HCEC 1CT (cell line): ENCODE results near the gene RAP1GAP.

ENCODE experiments used
- DNase-seq: peaks from one replicate; pipeline ENCODE4 v3.0.0-alpha.2; 2017

RAP1GAP gene

DNA sequence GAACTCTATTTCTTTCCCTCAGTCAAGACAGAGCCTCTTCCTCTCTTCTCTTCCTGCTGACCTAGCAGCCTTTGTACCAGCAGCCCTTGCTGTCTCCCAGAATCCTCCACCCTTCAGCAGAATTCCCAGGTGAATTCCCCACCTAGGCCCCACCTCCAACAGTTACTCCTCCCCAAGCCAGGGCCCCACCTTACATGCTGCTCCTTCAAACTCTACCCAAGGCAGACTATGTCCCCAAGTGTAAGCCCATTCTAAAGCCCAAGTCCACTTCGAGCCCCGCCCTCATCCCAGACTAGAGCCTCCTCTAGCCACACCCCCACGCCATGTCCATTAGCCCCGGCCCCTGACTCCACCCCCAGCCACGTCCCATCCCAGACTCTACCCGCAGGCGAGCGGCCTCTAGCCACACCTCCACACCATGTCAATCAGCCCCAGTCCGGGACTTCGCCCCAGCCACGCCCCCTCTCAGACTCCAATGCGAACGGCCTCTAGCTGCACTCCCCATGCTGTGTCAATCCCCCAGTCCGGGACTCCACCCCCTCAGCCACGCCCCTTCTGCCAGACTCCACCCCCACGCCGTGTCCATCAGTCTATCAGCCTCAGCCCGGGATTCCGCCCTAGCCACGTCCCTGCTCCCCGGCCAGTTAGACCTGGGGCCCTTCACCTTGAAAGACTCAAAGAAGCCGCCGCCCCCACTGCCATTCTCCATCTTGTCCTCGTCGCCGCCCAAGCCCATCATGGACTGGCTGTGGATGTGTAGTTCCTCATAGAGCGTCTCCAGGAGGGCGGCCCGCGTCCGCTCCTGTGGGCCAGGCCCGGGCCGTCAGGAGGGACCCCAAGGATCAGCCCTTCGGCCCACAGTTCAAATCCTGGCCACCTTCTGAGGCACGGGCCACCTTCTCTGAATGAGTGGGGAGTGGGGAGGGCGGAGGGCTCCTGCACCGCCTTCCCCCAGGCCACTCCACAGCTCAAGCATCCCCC is 61.3 kb downstream of the RAP1GAP start:
- DNase-seq: peak; percentile 67

DNA sequence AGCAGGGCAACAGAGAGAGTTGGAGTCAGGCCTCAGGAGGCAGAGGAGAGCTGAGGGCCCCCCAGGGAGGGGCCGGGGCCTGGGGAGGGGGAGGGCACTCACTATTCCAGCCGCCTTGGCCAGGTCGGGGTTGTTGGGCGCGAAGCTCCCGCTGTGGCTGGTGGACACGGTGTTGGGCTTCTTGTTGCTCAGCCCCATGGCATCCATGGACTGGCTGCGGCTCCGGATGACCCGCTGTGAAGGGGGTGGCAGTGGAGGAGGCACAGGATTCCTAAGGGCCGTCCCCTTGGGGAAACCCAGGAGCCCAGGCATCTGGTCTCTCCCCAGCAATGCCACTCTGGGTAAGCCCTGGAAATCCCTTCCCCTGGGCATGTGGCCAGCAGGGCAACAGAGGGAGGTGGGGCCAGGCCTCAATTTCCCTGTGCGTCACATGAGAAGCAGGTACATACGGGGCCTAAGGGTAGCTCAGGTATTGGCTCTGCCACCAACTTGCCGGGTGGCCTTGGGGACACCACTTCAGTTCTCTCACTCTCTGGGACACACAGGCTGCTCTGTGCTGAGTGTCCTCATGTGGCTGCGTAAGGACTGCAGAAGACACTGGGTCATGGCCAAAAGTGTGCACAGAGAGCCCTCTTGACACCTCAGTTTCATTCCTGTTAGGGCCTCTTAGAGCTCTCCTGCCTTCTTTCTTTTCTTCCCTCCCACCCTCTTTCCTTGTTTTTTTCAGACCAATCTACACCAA is 63.0 kb downstream of the RAP1GAP start:
- no peak for DNase-seq

GRCh38 chr1:21605012-21605715 is 64.0 kb downstream of the RAP1GAP start:
- DNase-seq: no peak

- DNase-seq: no peak
Observed at GRCh38 chr1:21604208-21604957, 64.8 kb downstream of the RAP1GAP start.

- no peak for DNase-seq
Observed at GRCh38 chr1:21603177-21604138, 65.7 kb downstream of the RAP1GAP start.

- DNase-seq: no peak
Observed at GRCh38 chr1:21601278-21602048, 67.7 kb downstream of the RAP1GAP start.

DNA sequence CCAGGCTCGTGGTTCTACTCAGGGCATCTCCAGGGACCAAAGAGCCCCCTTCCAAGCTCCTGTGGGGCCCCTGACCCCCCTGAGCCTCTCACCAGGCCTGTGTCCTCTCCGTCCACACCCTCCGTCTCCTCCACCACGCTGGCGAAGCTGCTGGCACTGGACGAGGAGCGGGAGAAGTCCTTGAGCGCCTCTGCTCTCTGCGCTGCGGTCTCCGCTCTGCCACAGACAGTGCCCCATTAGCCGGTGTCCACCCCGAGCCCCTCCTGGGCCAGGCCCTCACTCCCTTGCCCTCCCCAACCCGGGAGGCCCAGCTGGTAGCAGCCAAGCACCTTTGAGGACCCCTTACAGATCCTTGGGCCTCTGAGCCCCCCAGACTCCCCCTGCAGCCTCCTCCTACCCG is 69.8 kb downstream of the RAP1GAP start:
- DNase-seq: no peak

GRCh38 chr1:21598904-21599303 is 70.3 kb downstream of the RAP1GAP start:
- DNase-seq: no peak

GRCh38 chr1:21598417-21598816 is 70.7 kb downstream of the RAP1GAP start:
- no peak for DNase-seq

- DNase-seq: no peak
Observed at GRCh38 chr1:21597753-21598152, 71.4 kb downstream of the RAP1GAP start.

DNA sequence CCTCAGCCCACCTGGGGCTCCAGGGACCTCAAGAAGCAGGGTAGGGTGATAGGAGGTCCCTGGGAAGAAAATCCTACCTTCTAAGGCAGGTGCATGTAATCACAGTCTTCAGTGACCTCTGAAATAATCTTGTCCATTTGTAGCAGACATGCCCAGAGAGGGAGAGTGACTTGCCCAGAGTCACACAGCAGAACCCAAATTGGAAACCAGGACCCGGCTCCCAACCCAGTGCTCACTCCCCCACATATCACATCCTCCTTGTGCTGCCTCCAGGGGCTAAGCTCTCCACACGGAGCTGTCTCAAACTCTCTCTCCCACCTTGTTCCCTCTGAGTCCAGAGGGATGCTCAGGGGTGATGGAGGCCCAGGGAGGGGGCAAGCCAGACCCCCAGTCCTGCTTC is 72.5 kb downstream of the RAP1GAP start:
- no peak for DNase-seq

DNA sequence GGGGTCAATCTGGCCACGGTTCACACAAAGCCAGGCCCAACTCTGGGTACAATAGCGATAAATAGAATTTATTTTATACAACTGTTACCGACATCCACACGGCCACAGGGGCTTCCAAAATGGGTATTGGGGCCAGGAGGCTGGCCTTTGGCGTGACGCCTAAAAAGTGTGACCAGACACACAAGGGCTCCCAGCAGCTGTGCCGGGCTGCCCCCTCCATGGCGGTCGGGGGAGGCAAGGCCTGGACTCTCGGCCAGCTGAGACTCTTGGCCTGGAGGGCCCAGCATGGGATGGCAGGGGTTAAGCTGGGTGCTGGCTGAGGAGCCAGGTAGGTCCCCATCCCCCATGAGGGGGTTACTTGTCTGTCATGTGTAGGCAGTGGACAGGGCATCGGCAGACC is 73.0 kb downstream of the RAP1GAP start:
- DNase-seq: no peak

DNA sequence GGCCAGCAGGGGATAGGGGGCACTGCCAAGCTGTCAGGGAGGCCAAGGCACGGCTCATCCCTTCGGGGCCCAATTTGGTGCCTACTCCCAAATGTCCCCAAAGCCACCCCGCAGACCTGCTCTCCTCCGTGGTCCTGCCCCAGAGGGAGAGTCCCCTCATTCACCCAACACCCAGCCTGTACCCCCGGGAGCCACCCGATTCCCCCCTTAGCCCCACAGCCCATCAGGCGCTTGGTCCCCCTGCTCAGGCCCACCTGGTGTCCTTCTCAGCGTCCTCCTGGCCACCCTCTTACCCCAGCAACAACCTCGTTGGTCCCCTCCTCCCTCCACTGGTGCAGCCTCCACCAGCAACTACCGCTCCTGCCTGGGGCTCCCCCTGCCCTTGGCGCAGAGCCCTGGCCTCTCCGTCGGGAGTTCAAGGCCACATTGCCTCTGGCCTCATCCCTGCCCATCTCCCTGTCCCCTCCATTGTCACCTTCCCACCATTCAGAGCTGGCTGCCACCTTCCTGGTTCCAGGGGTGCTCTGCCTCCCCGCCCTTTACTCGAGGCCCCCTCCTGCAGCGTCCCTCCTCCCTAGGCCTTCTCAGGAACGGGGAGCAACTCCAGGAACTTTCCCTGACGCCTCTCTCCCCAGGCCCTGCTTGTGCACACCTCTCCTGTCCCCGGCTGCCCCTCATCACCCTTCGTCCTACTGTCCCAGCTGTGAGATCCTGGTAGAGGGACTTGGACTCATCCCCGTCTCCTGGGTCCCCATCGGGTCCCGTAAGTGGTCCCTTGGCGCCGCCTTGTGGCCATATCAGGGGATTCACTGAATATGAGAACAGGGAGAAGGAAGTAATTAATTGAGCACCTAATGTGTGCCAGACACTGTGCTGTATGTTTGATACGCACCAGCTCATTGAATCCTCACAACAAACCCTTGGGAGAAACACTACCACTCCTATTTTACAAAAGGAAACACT is 73.9 kb downstream of the RAP1GAP start:
- DNase-seq: peak; percentile 30

DNA sequence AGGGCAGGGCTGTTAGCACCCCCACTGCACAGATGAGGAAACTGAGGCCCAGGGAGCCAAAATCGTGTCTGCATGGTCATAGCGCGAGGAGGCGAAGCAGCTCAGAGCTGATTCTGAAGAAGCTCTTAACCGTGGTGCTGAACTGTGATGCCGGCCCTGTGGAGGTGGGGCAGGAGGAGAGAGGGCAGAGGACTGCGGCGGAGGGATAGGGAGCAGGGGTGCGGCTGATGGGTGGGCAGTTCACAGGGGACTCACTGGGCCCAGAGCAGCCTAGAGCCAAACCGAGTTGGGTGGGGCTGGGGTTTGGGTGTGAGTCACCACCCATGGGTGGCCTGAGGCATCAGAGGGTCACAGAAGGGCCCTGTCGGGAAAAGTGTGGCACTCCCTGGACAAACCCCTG is 74.7 kb downstream of the RAP1GAP start:
- DNase-seq: no peak

DNA sequence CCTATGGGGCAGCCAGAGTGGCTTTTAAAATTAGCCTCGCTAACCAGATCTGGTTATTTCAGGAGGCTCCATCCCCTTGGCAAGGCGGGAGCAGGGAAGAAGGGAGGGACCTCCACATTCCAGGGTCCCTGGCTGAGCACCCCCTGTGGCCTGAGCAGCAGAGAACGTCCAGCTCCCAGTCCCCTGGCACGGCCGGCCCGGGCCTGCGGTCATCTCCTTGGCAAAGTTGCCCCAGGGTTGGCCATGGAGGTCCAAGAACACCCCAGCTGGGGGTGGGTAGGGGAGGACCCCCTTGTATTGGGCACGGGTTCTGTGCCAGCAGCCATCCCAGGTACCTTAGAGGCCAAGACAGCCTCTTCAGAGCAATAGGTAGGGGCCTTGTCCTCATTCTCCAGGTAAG is 75.9 kb downstream of the RAP1GAP start:
- no peak for DNase-seq

DNA sequence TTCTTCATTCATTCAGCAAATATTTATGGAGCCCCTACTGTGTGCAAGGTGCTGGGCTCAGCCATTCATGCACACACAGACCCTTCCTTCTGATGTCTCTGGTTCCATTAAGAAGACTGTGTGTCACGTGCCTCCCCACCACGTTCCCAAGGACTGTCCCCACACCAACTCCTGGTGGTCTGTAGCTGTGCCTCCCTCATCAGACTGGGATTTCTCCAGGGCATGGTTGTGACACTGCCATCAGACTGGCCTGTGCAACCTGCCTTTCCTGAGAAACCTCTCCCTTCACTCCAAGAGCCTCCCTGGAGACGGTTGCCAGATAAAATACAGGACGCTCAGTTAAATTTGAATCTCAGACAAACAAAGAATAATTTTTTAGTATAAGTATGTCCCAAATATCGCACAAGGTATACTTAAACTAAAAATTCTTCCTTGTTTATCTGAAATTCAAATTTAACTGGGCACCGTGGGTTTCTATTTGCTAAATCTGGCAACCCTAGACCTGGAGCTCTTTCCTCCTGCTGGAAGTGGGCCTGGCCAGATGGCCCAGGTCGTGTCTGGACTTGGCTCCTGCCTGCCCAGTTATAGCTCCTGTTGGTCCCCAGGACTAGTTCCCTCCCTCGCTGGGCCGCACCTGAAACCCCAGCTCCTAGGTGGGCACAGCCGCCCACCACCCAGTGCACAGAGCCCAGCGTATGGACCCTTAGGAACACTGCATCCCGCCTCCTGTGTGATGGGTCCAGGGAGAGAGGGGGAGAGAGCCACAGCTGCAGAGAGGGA is 76.9 kb downstream of the RAP1GAP start:
- no peak for DNase-seq

DNA sequence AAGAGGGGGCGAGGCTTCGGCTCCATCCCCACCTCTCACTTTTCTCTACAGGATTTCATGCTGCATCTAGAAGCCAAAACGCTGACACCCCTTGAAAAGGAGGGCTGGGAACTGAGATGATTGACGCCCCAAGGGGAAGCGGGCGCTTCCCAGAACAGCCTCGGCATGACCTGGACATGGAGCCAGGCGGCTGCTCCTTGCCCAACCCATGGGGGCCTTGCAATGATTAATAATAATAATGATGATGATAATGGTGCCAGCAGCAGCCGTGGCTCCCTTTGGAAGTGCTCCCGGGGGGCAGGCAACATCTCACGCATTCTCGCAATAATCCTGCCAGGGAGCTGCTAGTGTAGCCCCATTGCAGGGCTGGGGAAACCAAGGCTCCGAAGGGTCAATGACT is 78.2 kb downstream of the RAP1GAP start:
- DNase-seq: no peak

DNA sequence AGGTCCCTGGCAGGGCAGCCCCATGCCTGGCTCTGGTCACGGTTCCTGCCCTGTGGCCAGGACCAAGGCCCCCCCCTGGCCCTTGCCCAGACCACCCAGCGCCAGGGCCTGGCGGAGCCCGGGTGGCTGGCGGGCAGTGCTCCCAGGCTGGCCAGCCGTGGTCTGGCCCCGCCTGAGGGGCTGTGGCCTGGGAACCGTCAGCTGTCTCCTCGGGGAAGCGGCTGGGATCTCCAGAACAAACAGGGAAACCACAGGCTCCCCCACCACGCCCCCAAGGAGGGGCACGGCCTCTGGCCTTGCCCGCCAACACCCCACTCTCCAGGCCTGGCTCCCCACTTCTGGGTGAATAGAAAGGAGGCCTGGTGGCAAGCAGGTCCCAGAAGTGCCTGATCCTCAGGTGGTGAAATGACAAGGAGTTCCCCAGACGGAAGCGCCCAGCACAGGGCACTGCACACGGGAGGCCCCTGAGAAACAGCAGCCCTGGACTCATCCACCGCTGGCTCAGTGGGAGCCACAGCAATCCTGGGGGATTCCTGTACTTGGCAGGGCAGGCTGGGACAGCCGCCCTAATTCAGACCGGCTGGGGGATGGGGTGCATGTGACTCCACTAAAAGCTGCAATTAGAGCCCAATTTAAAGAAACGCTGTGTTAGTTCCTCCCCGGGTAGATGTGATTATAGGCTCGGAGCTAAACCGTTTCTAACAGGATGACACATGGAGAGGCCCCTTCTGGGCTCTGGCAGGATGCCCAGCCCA is 78.9 kb downstream of the RAP1GAP start:
- DNase-seq: no peak
